ENCODE measurements around the gene PRIM2.
"Not testable (repeated sequence)": the region's sequence is repeated elsewhere in the genome, so short reads cannot be mapped to it uniquely, and the experiment has no call there.

- TF ChIP-seq, protein P1, sequence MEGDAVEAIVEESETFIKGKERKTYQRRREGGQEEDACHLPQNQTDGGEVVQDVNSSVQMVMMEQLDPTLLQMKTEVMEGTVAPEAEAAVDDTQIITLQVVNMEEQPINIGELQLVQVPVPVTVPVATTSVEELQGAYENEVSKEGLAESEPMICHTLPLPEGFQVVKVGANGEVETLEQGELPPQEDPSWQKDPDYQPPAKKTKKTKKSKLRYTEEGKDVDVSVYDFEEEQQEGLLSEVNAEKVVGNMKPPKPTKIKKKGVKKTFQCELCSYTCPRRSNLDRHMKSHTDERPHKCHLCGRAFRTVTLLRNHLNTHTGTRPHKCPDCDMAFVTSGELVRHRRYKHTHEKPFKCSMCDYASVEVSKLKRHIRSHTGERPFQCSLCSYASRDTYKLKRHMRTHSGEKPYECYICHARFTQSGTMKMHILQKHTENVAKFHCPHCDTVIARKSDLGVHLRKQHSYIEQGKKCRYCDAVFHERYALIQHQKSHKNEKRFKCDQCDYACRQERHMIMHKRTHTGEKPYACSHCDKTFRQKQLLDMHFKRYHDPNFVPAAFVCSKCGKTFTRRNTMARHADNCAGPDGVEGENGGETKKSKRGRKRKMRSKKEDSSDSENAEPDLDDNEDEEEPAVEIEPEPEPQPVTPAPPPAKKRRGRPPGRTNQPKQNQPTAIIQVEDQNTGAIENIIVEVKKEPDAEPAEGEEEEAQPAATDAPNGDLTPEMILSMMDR (optimal IDR thresholded peaks at IDR 0.05 in 1 of 3, IDR thresholded peaks at IDR 0.05 in 1 of 3, conservative IDR thresholded peaks at IDR 0.05 in 1 of 3; ENCODE audit: extremely low read depth in 1 of 3, insufficient read depth in 2 of 3, low read length in 3 of 3) = not testable (repeated sequence)
- TF ChIP-seq EZH2 (IDR thresholded peaks at IDR 0.05; ENCODE audit: low read length) = not testable (repeated sequence)
These were observed 301.5 kb downstream of the PRIM2 start for GRCh38 chr6:57618959-57619358.

Measured in keratinocyte (primary cell).